ENCODE measurements around the gene CFAP74.

Gene CFAP74

GRCh38 chr1:2020310-2020655, 16.7 kb upstream of the CFAP74 start:
- no peak for TF ChIP-seq CTCF (IDR thresholded peaks at IDR 0.05)

GRCh38 chr1:2019571-2020309, 16.2 kb upstream of the CFAP74 start:
- TF ChIP-seq CTCF (IDR thresholded peaks at IDR 0.05), result no peak

GRCh38 chr1:2019172-2019543, 15.6 kb upstream of the CFAP74 start, which contains the start of gene GABRD:
Gene GABRD (plus strand): TSS chr1:2019345. CDS start chr1:2019424, 79 bp downstream.
- TF ChIP-seq CTCF (IDR thresholded peaks at IDR 0.05), result no peak

GRCh38 chr1:2018217-2019171, 14.9 kb upstream of the CFAP74 start:
- no peak for TF ChIP-seq CTCF (IDR thresholded peaks at IDR 0.05)

- no peak for TF ChIP-seq CTCF (IDR thresholded peaks at IDR 0.05)
Observed at GRCh38 chr1:2016123-2016522, 12.5 kb upstream of the CFAP74 start.

GRCh38 chr1:2014741-2015735, 11.5 kb upstream of the CFAP74 start:
- no peak for TF ChIP-seq CTCF (IDR thresholded peaks at IDR 0.05)

- no peak for TF ChIP-seq CTCF (IDR thresholded peaks at IDR 0.05)
Observed at GRCh38 chr1:2014181-2014580, 10.6 kb upstream of the CFAP74 start.

Data from LNCAP (cell line).